Inflammatory macrophage treated with lipopolysaccharide for 1 hour (primary cell): ENCODE results near the gene GATAD2B.
"Not testable (repeated sequence)": the region's sequence is repeated elsewhere in the genome, so short reads cannot be mapped to it uniquely, and the experiment has no call there.

Source experiments
- DNase-seq, 2 donors: peaks; one replicate each; pipeline ENCODE4 v3.0.0-alpha.2; 2020 to 2022

GATAD2B gene

GRCh38 chr1:153793973-153794615, 128.7 kb downstream of the GATAD2B start:
- no peak for DNase-seq

- DNase-seq: no peak
These were observed 129.4 kb downstream of the GATAD2B start for GRCh38 chr1:153793261-153793972.

- no peak for DNase-seq
These were observed 130.1 kb downstream of the GATAD2B start for GRCh38 chr1:153792631-153793041.

- peak; percentile 91 to 99 for DNase-seq
These were observed 131.0 kb downstream of the GATAD2B start for GRCh38 chr1:153791648-153792253.

- peak; percentile 97 to 99 for DNase-seq
These were observed 131.7 kb downstream of the GATAD2B start for GRCh38 chr1:153790966-153791647.

GRCh38 chr1:153790313-153790965, 132.3 kb downstream of the GATAD2B start:
- peak; percentile 74 to 77 for DNase-seq

GRCh38 chr1:153789478-153790034, 133.2 kb downstream of the GATAD2B start:
- no peak for DNase-seq

- no peak for DNase-seq
These were observed 136.6 kb downstream of the GATAD2B start for GRCh38 chr1:153786038-153786790.

- DNase-seq: peak; percentile 87 to 93
These were observed 139.3 kb downstream of the GATAD2B start for GRCh38 chr1:153783233-153784190.

- not testable (repeated sequence) for DNase-seq
These were observed 140.1 kb downstream of the GATAD2B start for GRCh38 chr1:153782648-153783047.

GRCh38 chr1:153780551-153780950, 142.2 kb downstream of the GATAD2B start:
- DNase-seq: no peak

GRCh38 chr1:153779781-153780541, 142.8 kb downstream of the GATAD2B start:
- no peak for DNase-seq

- DNase-seq: no peak
These were observed 143.8 kb downstream of the GATAD2B start for GRCh38 chr1:153778824-153779519.

- no peak for DNase-seq
These were observed 144.5 kb downstream of the GATAD2B start for GRCh38 chr1:153778051-153778823.

- DNase-seq: no peak
These were observed 145.1 kb downstream of the GATAD2B start for GRCh38 chr1:153777648-153778047.

GRCh38 chr1:153776845-153777370, 145.9 kb downstream of the GATAD2B start:
- DNase-seq: no peak

- DNase-seq: no peak
These were observed 146.4 kb downstream of the GATAD2B start for GRCh38 chr1:153776352-153776751.
